Measurements from ENCODE around the gene GNPTAB.

GNPTAB gene

GRCh38 chr12:101743242-101743641 is 87.5 kb downstream of the GNPTAB start:
- Histone ChIP-seq H3K36me3 (ENCODE audit: insufficient read depth) (no peaks in the 10 kb centered on the region), H2AFZ (ENCODE audit: low read depth) (no peak overlapping the region), H3K4me2 (no peak overlapping the region), H3K4me1 (ENCODE audit: low read depth, poor library complexity, severe bottlenecking) (peaks cover 12% of the 10 kb centered on the region), H3K79me2 (ENCODE audit: insufficient read depth, low read depth) (no peaks in the 10 kb centered on the region), H3K27me3 (ENCODE audit: insufficient read depth, low read depth) (no peaks in the 10 kb centered on the region), H4K20me1 (ENCODE audit: insufficient read depth) (no peaks in the 10 kb centered on the region), H3K27ac (no peak overlapping the region), H3K9ac (no peak overlapping the region), H3K4me3 (IDR thresholded peaks at IDR 0.05; ENCODE audit: insufficient read depth, low read depth, low read length) (no peak overlapping the region)
- no peak for TF ChIP-seq CTCF (conservative IDR thresholded peaks at IDR 0.05; ENCODE audit: low read depth, low read length)

GRCh38 chr12:101740980-101741379 is 89.8 kb downstream of the GNPTAB start:
- Histone ChIP-seq H3K36me3 (ENCODE audit: insufficient read depth) (no peaks in the 10 kb centered on the region), H3K4me3 (IDR thresholded peaks at IDR 0.05; ENCODE audit: insufficient read depth, low read depth, low read length) (no peak overlapping the region), H3K27ac (no peak overlapping the region), H4K20me1 (ENCODE audit: insufficient read depth) (no peaks in the 10 kb centered on the region), H3K79me2 (ENCODE audit: insufficient read depth, low read depth) (no peaks in the 10 kb centered on the region), H3K27me3 (ENCODE audit: insufficient read depth, low read depth) (no peaks in the 10 kb centered on the region), H3K4me1 (ENCODE audit: low read depth, poor library complexity, severe bottlenecking) (peaks cover 34% of the 10 kb centered on the region), H2AFZ (ENCODE audit: low read depth) (no peak overlapping the region), H3K9ac (no peak overlapping the region), H3K4me2 (no peak overlapping the region)
- no peak for TF ChIP-seq CTCF (conservative IDR thresholded peaks at IDR 0.05; ENCODE audit: low read depth, low read length)

GRCh38 chr12:101740566-101740965 is 90.2 kb downstream of the GNPTAB start:
- no peaks in the 10 kb centered on the region for H3K79me2 ChIP-seq (ENCODE audit: insufficient read depth, low read depth)
- H3K4me2 ChIP-seq: no peak overlapping the region
- no peak overlapping the region for H2AFZ ChIP-seq (ENCODE audit: low read depth)
- H3K9ac ChIP-seq: no peak overlapping the region
- no peaks in the 10 kb centered on the region for H3K27me3 ChIP-seq (ENCODE audit: insufficient read depth, low read depth)
- H3K4me3 ChIP-seq (IDR thresholded peaks at IDR 0.05; ENCODE audit: insufficient read depth, low read depth, low read length): no peak overlapping the region
- no peaks in the 10 kb centered on the region for H4K20me1 ChIP-seq (ENCODE audit: insufficient read depth)
- H3K4me1 ChIP-seq (ENCODE audit: low read depth, poor library complexity, severe bottlenecking): peaks cover 37% of the 10 kb centered on the region
- no peak for TF ChIP-seq CTCF (conservative IDR thresholded peaks at IDR 0.05; ENCODE audit: low read depth, low read length)
- no peaks in the 10 kb centered on the region for H3K36me3 ChIP-seq (ENCODE audit: insufficient read depth)
- no peak overlapping the region for H3K27ac ChIP-seq

GRCh38 chr12:101738920-101739665 is 91.7 kb downstream of the GNPTAB start, which contains the start of gene SYCP3:
Gene SYCP3 (minus strand): TSS chr12:101739462. CDS start chr12:101737935, 1,527 bp downstream.
- H3K27ac ChIP-seq: no peak within 1 kb of the TSS
- no peaks in the 10 kb centered on the region for H4K20me1 ChIP-seq (ENCODE audit: insufficient read depth)
- no peak within 1 kb of the TSS for H3K9ac ChIP-seq
- peaks cover 33% of the 10 kb centered on the region for H3K4me1 ChIP-seq (ENCODE audit: low read depth, poor library complexity, severe bottlenecking)
- no peak within 1 kb of the TSS for H3K4me2 ChIP-seq
- no peak within 1 kb of the TSS for H3K4me3 ChIP-seq (IDR thresholded peaks at IDR 0.05; ENCODE audit: insufficient read depth, low read depth, low read length)
- H3K27me3 ChIP-seq (ENCODE audit: insufficient read depth, low read depth): no peaks in the 10 kb centered on the region
- no peak within 1 kb of the TSS for H2AFZ ChIP-seq (ENCODE audit: low read depth)
- no peaks in the 10 kb centered on the region for H3K79me2 ChIP-seq (ENCODE audit: insufficient read depth, low read depth)
- no peak for TF ChIP-seq CTCF (conservative IDR thresholded peaks at IDR 0.05; ENCODE audit: low read depth, low read length)
- no peaks in the 10 kb centered on the region for H3K36me3 ChIP-seq (ENCODE audit: insufficient read depth)

All from KMS-11 (cell line).